Activated CD8-positive, alpha-beta T cell treated with anti-CD3 and anti-CD28 coated beads, Interleukin-2, amount 10 ng/mL, durations not matched to agents 7 days and 5 days (primary cell): ENCODE data around the gene GPR108. TPM values are rescaled to one million over a fixed set of nuclear protein-coding genes. Genes with fewer than 3 reads are reported as not detected.
"Not testable (repeated sequence)": the region's sequence is repeated elsewhere in the genome, so short reads cannot be mapped to it uniquely, and the experiment has no call there.

ENCODE experiments used
- ATAC-seq: fragments of 150-1000 bp; cut with Tn5 transposase; one replicate; pipeline ENCODE4 v1.10.0; 2021; ENCODE audit warnings: moderate library complexity
- CTCF ChIA-PET: fragments of 350-600 bp; sonication (Branson Sonifier 250); formaldehyde crosslinking; loops from one replicate; lab custom pipeline; 2021; ENCODE audit warnings: antibody characterized with exemption; lab: Charles Lee
- POLR2A ChIA-PET: fragments of 350-600 bp; sonication (Branson Sonifier 250); formaldehyde crosslinking; loops from one replicate; lab custom pipeline; 2021; ENCODE audit warnings: antibody characterized with exemption; lab: Charles Lee
- DNase-seq: peaks from one replicate; pipeline ENCODE4 v3.0.0-alpha.2; 2020
- H3K27ac Mint-ChIP-seq: one replicate; pipeline ENCODE4 v1.8.0; 2021; ENCODE audit warnings: mild to moderate bottlenecking, mixed read lengths
- H3K27me3 Mint-ChIP-seq: one replicate; pipeline ENCODE4 v1.8.0; 2021; ENCODE audit warnings: low read depth, mixed read lengths
- H3K36me3 Mint-ChIP-seq: one replicate; pipeline ENCODE4 v1.8.0; 2021; ENCODE audit warnings: low read depth, mixed read lengths
- H3K4me1 Mint-ChIP-seq: one replicate; pipeline ENCODE4 v1.8.0; 2021; ENCODE audit warnings: low read depth, mixed read lengths
- H3K4me3 Mint-ChIP-seq: one replicate; pipeline ENCODE4 v1.8.0; 2021; ENCODE audit warnings: mild to moderate bottlenecking, mixed read lengths
- H3K9me3 Mint-ChIP-seq: one replicate; pipeline ENCODE4 v1.8.0; 2022; ENCODE audit warnings: mixed read lengths; ENCODE audit not compliant: insufficient read depth
- total RNA-seq, 2 experiments: library from RNA; stranded (reverse); gene quantifications; one replicate each; pipeline ENCODE4 v1.2.3, GENCODE V29; 2021

Gene GPR108
- 10 to 100 TPM; 76.7 to 85.6 TPM for total RNA-seq

DNA sequence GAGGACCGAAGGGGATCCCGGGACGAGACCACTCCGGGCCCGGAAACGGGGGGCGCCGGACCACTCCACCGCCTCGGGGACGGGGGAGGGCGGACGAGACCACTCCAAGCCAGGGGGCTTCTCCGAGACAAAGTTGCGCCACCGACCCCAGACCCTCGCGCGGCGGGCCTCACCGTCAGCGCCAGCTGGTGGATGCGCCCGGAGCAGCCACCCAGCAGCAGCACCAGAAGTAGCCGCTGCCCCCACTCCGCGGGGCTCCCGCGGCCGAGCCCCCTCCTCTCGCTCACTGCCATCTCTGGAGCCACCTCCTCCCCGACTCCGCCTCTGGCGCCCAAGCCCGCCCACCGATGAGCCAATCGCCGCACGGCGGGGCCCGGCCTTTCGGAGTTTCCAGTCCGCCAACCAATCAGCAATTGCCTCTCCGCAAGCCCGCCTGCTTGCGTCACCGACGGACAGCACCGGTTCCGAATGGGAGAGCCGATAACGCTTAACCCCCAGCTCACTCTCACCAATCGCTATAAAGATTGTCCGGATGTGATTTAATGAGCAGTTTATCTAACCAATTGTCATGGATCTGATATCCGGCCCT lies at the start of gene GPR108:
TSS of gene GPR108 (minus strand) at position 297 of the 589 bp plus-strand sequence. CDS start at position 293, 4 bp downstream.
- H3K4me3 Mint-ChIP-seq: peak within 1 kb of the TSS; percentile 98
- ChIA-PET POLR2A (interaction anchor here (0.6 to 3.6 kb wide), 9 partner anchors 36 to 221 kb away, joined by 3 to 20 read pairs (median 6); partner anchors contain the start of genes TNFSF14 and VAV1), CTCF (interaction anchor here (0.8 to 4.0 kb wide), 29 partner anchors 8 to 227 kb away, joined by 3 to 130 read pairs (median 6); partner anchors contain the start of genes SH2D3A, TNFSF14 and VAV1)
- H3K27me3 Mint-ChIP-seq: no peaks in the 10 kb centered on the region
- ATAC-seq (peak; percentile 81), DNase-seq (peak; percentile 100)
- peaks cover 41% of the 10 kb centered on the region for H3K4me1 Mint-ChIP-seq
- H3K36me3 Mint-ChIP-seq: peaks cover 27% of the 10 kb centered on the region
- peak within 1 kb of the TSS; percentile 100 for H3K27ac Mint-ChIP-seq
- H3K9me3 Mint-ChIP-seq: no peaks in the 10 kb centered on the region

DNA sequence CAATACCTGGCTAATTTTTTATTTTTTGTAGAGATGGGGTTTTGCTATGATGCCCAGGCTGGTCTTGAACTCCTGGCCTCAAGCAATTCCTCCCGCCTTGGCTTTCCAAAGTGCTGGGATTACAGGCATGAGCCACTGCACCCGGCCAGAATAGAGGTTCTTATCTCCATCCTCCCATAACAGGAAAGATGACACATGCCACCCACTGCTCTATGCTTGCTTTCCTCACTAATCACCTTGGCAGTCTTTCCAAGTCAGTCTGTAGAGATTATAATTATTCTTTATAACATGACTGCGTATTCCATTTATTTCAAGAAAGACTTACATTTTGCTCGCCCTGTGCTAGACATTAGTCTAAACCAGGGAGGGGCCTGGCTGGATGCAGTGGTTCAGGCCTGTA lies 41.8 kb upstream of the GPR108 start:
- H3K4me3 Mint-ChIP-seq: no peak overlapping the region
- H3K27me3 Mint-ChIP-seq: no peaks in the 10 kb centered on the region
- POLR2A ChIA-PET: no interaction called here
- ATAC-seq: no peak
- peaks cover 3% of the 10 kb centered on the region for H3K9me3 Mint-ChIP-seq
- CTCF ChIA-PET: no interaction called here
- no peak overlapping the region for H3K27ac Mint-ChIP-seq
- H3K4me1 Mint-ChIP-seq: peaks cover 53% of the 10 kb centered on the region
- no peak for DNase-seq
- peaks cover 45% of the 10 kb centered on the region for H3K36me3 Mint-ChIP-seq

DNA sequence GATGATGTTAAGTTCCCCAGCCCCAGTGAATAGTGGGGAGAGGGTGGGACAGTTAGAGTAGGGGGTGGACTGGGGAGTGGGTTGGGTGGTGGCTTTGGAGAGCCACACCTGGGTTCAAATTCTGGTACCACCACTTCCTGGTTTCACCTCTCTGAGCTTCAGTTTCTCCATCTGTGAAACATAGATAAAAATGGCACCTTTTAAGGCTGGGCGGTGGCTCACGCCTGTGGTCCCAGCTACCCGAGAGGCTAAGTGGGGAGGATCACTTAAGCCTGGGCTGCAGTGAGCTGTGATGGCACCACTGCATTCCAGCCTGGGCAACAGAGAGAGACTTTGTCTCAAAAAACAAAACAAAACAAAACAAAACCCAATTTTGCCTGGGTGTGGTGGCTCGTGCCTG lies 41.0 kb upstream of the GPR108 start:
- CTCF ChIA-PET: interaction anchor here (1.3 kb wide), 1 partner anchor 85 kb away, joined by 3 read pairs; no protein-coding TSS in a partner anchor
- POLR2A ChIA-PET: no interaction called here
- Mint-ChIP-seq H3K9me3 (peaks cover 3% of the 10 kb centered on the region), H3K27ac (peak overlapping the region; percentile 81), H3K4me1 (peaks cover 52% of the 10 kb centered on the region), H3K4me3 (peak overlapping the region; percentile 22), H3K27me3 (no peaks in the 10 kb centered on the region), H3K36me3 (peaks cover 48% of the 10 kb centered on the region)
- DNase-seq (no peak), ATAC-seq (no peak)

DNA sequence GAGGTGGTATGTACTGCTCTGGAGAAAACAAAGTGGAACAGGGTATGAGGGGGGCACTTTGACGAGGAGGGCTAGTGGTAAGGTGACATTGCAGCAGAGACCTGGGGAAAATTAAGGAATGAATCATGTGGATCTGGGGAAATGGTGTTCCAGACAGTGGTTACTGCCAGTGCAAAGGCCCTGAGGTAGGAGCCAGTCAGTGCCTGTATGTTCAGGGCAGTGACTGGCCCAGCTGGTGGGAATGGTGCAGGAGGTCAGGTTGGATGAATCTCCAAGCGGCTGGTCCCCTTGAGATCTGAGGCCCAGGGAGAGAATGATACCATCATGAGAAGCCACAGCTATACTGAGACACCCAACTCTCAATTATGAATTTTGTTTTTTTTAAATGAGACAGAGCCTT lies 40.1 kb upstream of the GPR108 start:
- Mint-ChIP-seq H3K27me3 (no peaks in the 10 kb centered on the region), H3K4me1 (peaks cover 50% of the 10 kb centered on the region), H3K4me3 (peak overlapping the region; percentile 21), H3K9me3 (peaks cover 3% of the 10 kb centered on the region), H3K27ac (peak overlapping the region; percentile 50), H3K36me3 (peaks cover 46% of the 10 kb centered on the region)
- POLR2A ChIA-PET: no interaction called here
- CTCF ChIA-PET: interaction anchor here (1.3 kb wide), 1 partner anchor 86 kb away, joined by 3 read pairs; no protein-coding TSS in a partner anchor
- no peak for ATAC-seq
- no peak for DNase-seq

DNA sequence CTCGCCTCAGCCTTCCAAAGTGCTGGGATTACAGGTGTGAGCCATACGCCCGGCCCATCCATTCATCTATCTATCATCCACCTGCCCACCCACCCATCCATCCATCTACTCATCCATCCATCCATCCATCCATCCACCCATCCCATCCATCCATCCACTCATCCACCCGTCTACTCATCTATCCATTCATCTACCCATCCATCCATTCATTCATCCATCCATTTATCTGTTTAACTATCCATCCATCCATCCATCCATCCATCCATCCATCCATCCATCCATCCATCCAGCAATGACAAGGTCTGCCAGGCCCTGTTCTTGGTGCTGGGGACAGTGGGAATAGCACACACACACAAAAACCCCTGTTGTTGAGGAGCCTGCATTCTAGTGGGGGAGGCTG lies 39.6 kb upstream of the GPR108 start:
- Mint-ChIP-seq H3K27me3 (no peaks in the 10 kb centered on the region), H3K9me3 (peaks cover 3% of the 10 kb centered on the region), H3K4me3 (no peak overlapping the region), H3K4me1 (peaks cover 54% of the 10 kb centered on the region), H3K27ac (peak overlapping the region; percentile 50), H3K36me3 (peaks cover 46% of the 10 kb centered on the region)
- ATAC-seq (no peak), DNase-seq (no peak)
- ChIA-PET POLR2A (no interaction called here), CTCF (interaction anchor here (1.3 kb wide), 1 partner anchor 86 kb away, joined by 3 read pairs; no protein-coding TSS in a partner anchor)

DNA sequence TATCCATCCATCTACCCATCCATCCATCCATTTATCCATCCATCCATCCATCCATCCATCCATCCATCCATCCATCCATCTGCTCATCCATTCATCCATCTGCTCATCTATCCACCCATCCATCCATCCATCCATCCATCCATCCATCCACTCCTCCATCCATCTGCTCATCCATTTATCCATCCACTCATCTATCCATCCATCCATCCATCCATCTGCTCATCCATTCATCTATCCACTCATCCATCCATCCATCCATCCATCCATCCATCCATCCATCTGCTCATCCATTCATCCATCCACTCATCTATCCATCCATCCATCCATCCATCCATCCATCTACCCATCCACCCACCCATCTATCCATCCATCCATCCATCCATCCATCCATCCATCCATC lies 38.7 kb upstream of the GPR108 start:
- DNase-seq, ATAC-seq, H3K27me3 Mint-ChIP-seq, H3K27ac Mint-ChIP-seq, CTCF ChIA-PET, H3K4me3 Mint-ChIP-seq, H3K9me3 Mint-ChIP-seq: not testable (repeated sequence)
- Mint-ChIP-seq H3K36me3 (peaks cover 39% of the 10 kb centered on the region), H3K4me1 (peaks cover 53% of the 10 kb centered on the region)
- POLR2A ChIA-PET: interaction anchor here (1.6 kb wide), 1 partner anchor 25 kb away, joined by 4 read pairs; no protein-coding TSS in a partner anchor

DNA sequence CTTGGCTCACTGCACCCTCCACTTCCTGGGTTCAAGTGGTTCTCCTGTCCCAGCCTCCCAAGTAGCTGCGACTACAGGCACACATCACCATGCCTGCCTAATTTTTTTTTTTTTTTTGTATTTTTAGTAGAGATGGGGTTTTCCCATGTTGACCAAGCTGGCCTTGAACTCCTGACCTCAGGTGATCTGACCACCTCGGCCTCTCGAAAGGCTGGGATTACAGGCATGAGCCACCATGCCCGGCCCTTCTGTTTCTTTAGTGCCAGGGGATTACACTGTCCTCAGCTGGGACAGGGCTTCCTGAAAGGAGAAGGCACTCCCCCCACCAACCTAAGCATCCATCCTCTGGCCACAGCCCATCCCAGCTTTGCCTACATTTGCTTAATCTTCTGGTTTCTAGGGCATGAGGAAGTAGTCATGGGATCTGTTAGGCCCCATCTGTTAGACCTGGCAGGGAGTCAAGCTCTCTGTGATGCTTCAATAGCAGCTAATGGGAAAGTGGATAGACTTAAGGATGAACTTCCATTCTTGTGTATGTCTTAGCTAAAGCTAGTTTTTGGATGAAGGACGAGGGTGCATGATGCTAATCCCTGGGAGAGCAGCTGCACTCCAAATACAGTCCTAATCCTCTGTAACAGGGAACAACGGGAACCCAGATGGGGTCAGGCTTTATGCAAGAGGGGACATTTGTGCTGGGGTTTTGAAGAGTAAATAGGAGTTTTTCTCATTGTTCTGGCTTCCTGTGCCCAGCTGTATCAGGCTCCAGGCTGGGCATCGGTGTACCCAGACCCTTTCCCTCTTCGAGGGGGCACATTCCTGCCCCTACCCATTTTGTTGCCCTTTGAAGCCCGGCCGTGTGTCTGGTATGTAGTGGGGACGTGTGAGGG lies 37.7 kb upstream of the GPR108 start:
- DNase-seq (no peak), ATAC-seq (no peak)
- POLR2A ChIA-PET: interaction anchor here (0.6 to 1.6 kb wide), 2 partner anchors 26 to 614 kb away, joined by 3 to 4 read pairs; no protein-coding TSS in a partner anchor
- Mint-ChIP-seq H3K9me3 (peaks cover 3% of the 10 kb centered on the region), H3K27ac (peak overlapping the region; percentile 70), H3K4me3 (peak overlapping the region; percentile 97), H3K36me3 (peaks cover 38% of the 10 kb centered on the region), H3K27me3 (no peaks in the 10 kb centered on the region), H3K4me1 (peaks cover 59% of the 10 kb centered on the region)
- CTCF ChIA-PET: interaction anchor here (0.9 to 5.1 kb wide), 2 partner anchors 39 to 88 kb away, joined by 3 to 31 read pairs; no protein-coding TSS in a partner anchor

DNA sequence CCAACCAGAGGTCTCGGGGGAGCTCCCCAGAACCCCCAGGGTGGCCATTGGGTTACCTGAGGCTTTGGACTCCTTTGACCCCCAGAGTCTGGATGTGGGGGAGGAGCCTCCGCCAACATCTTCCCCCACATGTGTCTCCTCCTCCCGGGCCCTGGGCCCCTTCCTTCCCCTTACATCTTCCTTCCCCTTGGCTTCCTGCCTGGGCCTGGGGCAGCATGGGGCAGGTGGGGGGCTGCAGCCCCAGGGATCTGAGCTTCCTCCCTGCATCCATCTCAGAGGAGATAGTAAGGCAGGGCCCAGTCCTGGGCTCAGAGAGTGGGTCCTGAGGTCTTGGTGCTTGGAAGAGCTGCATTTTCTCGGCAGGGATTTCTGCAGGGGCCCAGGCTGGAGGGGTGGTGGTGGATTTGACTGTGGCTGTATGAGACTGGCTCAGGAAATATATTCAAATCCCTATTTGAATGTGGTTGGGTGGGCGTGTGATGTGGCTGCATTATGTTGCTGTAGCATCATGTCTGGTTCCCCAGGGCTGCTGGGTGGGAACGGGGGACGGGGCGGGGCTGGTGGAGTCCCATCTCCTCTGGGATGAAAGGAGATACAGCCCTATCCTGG lies 36.0 kb upstream of the GPR108 start:
- peak; percentile 69 for DNase-seq
- Mint-ChIP-seq H3K4me1 (peaks cover 70% of the 10 kb centered on the region), H3K4me3 (peak overlapping the region; percentile 97), H3K27me3 (no peaks in the 10 kb centered on the region), H3K9me3 (peaks cover 3% of the 10 kb centered on the region), H3K27ac (peak overlapping the region; percentile 90), H3K36me3 (peaks cover 38% of the 10 kb centered on the region)
- ATAC-seq: peak; percentile 55
- ChIA-PET CTCF (interaction anchor here (0.9 to 6.8 kb wide), 9 partner anchors 28 to 292 kb away, joined by 3 to 49 read pairs (median 7); partner anchors contain the start of gene GPR108), POLR2A (interaction anchor here (0.6 to 2.5 kb wide), 10 partner anchors 8 to 763 kb away, joined by 3 to 19 read pairs (median 6); partner anchors contain the start of gene GPR108)

DNA sequence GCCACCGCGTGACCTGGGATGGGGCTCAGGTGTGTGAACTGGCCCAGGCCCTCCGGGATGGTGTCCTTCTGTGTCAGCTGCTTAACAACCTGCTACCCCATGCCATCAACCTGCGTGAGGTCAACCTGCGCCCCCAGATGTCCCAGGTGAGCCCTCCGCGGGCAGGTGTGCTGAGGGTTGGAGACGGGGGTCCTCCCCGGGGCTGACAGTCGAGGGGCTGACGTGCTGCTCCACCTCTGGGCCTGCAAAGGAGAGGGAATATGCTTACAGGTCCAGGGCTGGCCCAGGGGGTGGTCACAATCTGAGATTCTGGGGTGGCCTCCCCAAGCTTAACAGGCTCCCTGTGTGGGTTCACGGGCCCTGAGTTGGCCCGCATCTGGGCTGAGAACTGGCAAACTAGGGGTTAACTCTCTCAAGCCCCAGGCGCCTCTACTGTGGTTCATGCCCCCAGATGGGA lies 35.5 kb upstream of the GPR108 start:
- Mint-ChIP-seq H3K4me1 (peaks cover 70% of the 10 kb centered on the region), H3K27me3 (no peaks in the 10 kb centered on the region), H3K4me3 (peak overlapping the region; percentile 97), H3K36me3 (peaks cover 32% of the 10 kb centered on the region), H3K27ac (peak overlapping the region; percentile 90), H3K9me3 (peaks cover 3% of the 10 kb centered on the region)
- ATAC-seq (no peak), DNase-seq (no peak)
- POLR2A ChIA-PET: interaction anchor here (0.6 to 2.5 kb wide), 13 partner anchors 9 to 764 kb away, joined by 3 to 19 read pairs (median 6); partner anchors contain the start of gene GPR108
- CTCF ChIA-PET: interaction anchor here (0.9 to 6.8 kb wide), 12 partner anchors 12 to 292 kb away, joined by 3 to 49 read pairs (median 4); partner anchors contain the start of gene GPR108

DNA sequence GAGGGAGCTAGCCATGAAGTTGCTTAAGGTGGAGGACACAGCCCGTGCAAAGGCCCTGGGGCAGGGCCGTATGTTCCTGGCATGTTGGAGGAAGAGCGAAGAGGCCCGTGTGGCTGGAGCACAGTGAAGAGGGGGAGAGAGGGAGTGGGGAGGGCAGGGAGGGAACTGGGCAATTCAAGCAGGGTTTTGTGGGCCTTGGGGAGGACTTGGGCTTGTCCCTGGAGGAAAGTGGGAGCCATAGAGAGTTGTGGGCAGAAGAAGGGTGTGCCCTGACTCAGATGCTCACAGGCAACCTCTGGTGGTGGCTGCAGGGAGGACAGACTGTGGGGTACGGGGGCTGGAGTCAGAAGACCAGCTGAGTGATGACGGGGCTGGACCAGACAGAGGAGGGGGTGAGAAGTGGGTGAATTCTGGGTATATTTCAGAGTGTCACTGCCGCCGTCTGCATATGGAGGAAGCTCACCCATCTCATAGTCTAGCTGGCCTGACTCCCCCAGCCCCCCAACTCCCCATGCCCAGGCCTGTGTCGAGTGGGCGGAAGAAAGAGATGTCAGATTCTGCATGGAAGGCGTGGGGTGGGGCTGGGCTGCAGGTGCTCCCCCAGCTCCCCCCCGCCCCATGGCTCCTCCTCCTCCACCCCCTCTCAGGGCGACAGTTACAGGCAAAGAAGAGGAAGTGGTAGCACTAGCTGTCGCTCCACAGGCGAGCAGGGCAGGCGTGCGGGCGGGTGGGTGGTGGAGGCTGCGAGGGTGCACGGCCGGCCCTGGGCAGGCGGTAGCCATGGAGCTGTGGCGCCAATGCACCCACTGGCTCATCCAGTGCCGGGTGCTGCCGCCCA lies 34.9 kb upstream of the GPR108 start, which contains the start of gene VAV1:
TSS of gene VAV1 (plus strand) at position 681 of the 838 bp plus-strand sequence. CDS start at position 781, 100 bp downstream.
- Mint-ChIP-seq H3K36me3 (peaks cover 28% of the 10 kb centered on the region), H3K4me3 (peak within 1 kb of the TSS; percentile 97), H3K4me1 (peaks cover 69% of the 10 kb centered on the region), H3K27me3 (no peaks in the 10 kb centered on the region), H3K9me3 (peaks cover 3% of the 10 kb centered on the region), H3K27ac (peak within 1 kb of the TSS; percentile 90)
- POLR2A ChIA-PET: interaction anchor here (0.5 to 2.5 kb wide), 12 partner anchors 9 to 898 kb away, joined by 3 to 19 read pairs (median 6); partner anchors contain the start of gene GPR108
- ATAC-seq (peak; percentile 66), DNase-seq (peak; percentile 91)
- CTCF ChIA-PET: interaction anchor here (0.9 to 6.8 kb wide), 14 partner anchors 11 to 291 kb away, joined by 3 to 49 read pairs (median 4); partner anchors contain the start of genes DENND1C and GPR108
